NCI-H82 (cell line): ENCODE results near the gene CDHR2.
A peak's percentile ranks its signal among the peaks of the same experiment; 100 is the strongest.
"Not testable (repeated sequence)": the region's sequence is repeated elsewhere in the genome, so short reads cannot be mapped to it uniquely, and the experiment has no call there.

ENCODE experiments used
- DNase-seq: peaks from one replicate; lab custom pipeline; 2025; lab: John Stamatoyannopoulos, UW

The CDHR2 gene

DNA sequence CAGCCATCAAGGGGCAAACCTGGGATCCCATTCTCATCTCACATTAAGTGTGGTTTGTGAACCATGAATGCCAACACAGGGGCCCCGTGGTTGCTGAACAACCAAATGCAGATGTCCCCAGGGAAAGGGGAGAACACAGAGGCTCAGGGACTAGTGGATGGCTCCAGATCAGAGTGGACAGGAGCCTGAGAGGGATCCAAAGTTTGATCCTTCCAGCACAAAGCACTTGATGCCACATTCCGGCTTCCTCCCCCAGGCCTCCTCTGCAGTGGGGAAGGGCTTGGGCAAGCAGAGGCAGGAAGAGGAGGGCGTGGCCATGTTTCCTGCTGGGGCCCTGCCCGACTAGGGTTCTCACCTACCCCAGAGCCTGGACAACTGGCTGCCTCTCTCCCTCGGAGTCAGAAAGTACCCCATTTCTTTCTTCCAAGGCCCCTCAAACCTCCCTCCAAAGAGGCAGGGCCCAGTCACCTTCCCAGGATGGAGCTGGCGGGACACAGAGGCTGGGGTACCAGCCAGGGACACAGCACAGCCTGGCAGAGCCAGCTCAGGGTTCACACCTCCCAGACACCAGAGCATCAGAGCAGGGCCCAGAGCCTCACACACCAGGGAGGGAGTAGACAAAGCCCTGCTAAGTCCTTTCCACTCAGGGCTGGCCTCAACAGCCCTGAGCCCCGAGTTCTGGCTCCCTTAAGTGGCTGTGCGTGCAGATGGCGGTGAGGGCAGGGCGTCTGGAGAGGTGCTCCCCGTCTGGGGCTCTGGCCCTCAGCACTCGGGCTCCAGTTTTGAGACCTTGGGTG, 7.6 kb upstream of the CDHR2 start:
- DNase-seq: peak; percentile 55

DNA sequence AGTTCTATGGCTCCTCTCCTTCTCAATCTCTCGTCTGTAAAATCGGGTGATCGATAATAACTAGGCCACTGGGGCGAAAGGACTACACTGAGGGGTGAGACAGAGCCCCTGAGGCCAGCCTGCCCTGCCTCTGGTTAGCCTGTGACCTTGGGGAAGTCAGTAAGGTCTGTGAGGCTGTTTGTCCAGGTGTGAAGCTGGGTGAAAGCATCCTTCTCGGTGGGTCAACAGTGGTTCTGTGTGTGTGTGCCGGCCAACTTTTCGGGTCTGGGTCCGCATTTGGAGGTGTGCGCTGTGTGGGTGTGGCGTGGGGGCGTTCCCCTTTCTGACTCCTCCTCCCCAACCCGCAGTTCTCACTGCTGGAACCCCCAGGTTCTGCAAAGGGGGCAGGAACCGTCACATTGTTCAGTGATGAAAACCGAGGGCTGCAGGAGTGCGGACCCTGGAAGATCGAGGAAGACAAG, 7.0 kb upstream of the CDHR2 start:
- no peak for DNase-seq

DNA sequence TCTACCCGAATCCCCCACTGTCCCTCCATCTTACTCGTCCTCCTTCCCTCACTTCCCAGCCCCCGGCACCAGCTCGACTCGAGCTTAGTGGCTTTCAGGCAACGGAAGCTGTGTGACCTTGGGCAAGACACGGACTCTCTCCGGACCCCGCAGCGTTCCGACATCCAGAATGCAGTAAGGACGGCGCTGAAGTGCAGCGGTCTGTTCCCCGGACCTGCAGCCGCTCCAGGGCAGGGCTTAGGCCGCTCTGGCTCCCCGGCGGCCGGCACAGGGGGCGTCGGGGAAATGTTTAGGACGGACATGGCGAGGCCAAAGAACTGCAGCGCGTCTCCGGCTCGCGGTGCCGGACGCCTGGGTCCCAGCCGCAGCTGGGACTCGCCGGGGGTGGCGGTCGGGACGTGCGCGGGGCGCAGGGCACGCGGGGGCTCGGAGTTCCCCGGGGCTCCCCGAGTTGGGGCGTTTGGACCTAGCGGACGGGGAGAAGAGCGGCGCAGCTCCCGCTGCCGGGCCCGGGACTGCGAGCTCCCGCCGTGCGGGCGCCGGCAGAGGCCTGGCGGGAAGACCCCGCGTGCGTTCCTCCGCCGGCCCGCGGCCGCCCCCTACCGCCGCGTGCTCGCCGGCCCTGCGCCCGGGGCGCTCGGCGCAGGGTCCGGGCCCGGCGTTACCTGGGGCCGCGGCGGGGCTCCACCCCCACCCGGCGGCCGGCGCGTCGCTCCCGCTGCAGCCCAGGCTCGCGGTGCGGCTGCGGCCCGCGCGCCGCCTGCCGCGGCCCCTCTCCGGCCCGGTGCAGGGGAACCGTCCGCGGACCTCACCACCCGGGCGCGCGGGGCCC, 6.3 kb upstream of the CDHR2 start:
- DNase-seq: peak; percentile 56

DNA sequence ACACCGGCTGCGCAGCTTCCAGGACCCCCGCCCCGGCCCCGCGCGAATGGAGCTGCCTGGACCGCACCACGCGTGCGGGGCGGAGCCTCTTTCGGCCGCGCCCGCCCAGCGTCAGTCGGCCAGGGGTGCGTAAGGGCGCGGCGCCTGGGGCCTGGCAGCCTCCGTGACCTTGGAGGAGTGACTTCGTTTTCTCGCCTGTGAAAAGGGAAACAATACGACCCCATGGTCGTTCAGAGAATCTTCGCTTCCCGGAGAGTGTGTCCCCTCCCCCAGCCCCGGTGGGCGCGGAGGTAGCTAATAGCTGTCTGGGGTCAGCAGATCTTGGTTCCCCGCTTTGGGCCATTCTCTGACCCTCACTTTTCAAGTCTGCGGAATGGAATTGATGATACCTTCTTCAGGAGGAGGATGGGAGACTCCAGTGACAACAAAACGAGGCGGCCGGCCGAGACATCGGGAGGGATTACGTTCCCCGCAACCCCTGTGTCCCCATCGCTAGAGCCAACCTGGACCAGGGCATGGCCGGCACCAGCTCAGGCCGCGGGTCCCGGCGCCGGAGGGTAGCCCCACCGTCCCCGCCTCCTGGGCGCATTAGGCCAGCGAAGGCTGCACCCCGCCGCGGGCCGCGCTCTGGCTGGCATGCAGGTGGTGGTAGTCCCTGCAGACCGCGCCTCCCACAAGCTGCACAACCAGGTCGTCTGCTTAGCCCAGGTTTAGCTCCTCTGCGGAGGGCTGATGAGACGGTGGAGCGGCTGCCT, 5.5 kb upstream of the CDHR2 start:
- DNase-seq: peak; percentile 77

DNA sequence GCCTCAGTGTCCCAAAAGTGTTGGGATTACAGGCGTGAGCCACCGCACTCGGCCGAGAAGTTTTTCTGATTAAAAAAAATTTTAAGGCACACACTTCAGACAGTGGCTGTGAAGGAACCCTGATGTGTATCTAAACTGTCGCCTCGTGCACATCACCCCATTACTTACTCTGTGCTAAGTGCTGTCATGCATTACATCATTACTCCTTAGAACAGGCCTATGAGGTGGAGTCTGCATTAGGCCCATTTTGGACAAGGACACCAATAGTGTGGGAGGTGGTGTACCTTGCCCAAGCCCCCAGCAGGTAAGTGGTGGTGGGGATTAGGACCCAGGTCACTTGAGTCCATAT, 3.8 kb upstream of the CDHR2 start:
- no peak for DNase-seq

DNA sequence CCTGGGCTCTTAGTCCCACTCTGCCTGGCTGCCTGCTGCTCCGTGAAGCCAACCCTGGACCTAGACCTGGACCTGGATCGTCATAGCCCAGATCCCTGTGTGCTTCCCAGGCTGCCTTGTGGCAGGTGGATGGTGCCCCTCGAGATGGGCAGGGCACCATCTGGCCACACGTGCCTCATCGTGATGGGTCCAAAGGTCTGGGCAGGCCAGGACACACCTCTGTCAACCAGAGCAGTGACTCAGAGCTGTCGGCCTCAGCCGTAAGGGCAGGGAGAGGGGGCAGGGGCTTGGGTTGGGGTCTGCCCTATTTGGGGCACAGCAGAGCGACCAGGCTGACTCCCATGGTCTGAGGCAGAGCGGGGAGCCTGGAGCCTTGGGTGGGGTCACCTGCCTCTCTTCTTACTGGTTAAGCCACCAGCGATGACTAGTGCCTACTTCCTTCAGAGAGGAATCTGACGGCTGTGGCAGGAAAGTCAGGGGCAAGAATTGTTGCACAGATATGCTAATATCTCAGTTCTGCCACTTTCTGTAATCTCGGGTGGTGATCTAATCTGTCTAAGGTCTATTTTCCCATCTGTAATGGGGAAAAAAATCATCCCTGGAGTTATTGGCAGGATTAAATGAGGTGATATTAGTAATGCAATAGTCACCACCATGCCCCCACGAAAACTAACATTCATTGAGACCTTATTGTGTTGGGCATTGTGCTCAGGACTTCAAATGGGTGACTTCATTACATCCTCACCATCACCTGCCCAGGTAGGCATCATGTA, 3.2 kb upstream of the CDHR2 start:
- no peak for DNase-seq

DNA sequence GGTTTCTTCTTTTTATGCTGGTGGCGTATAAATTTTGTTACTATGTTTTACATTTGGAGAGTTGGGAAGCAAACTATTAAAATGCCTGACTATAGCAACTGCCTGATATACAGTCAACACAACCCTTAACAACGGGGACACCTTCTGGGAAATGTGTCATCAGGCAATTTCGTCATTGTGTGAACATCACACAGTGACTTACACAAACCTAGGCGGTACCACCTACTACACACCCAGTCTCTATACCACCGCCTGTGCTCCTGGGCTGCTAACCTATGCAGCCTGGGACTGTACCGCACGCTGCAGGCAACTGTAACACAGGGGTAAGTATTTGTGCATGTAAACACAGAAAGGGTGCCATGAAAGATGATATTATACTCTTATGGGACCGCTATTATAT, 1.3 kb upstream of the CDHR2 start:
- no peak for DNase-seq

DNA sequence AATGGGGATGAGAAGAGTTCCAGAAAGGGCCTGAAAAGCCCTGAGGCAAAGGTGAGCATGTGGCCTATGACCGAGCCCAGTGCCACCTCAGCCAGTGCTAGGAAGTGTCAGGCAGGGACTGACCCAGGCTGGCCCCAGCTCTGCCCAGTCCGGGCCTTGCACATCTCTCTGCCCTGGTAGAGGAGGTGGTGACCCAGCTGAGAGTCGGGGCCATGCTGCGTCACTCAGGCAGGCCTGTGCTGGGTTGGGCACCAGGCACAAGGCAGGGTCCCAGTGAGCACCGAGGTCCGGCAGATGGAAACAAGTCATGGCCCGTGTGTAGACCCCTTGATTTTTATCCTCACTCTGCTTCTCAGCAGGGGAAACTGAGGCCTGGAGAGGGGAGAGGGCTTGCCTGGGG, 729 bp downstream of the CDHR2 start:
- no peak for DNase-seq

DNA sequence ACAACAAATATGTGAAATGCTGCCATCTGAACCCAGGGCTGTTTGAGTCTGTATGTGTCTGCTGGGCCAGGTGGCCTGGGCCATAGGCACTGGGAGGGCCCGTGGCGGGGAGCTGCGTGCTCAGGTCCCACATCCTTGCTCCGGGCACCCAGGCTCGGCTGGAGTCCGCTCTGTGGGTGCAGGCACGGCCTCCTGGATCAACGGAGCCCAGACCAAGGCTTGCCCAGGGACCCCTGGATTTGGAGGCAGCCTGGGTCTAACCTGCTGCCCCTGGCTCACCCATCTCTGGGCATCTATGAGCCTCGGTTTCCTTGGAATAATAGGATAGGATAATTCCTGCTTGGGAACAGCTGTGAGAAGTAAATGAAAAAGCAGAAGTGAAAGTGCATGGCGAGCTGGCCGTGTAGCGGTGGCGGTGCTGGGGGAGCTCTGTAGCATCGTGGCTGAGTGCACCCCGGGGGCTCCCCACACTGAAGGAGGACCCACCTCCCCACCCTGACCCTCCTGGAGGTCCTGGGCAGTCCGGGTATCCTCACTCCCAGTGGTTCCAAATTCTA, 1.2 kb downstream of the CDHR2 start:
- no peak for DNase-seq

DNA sequence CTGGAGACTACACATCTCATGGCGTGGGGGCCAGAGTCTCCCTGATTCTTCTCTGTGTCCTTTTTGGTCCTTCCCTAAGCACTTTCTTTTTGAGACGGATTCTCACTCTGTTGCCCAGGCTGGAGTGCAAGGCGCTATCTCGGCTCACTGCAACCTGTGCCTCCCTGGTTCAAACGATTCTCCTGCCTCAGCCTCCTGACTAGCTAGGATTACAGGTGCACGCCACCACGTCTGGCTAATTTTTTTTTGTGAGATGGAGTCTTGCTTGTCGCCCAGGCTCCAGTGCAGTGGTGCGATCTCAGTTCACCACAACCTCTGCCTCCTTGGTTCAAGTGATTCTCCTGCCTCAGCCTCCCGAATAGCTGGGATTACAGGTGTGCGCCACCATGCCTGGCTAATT, 1.8 kb downstream of the CDHR2 start:
- DNase-seq: not testable (repeated sequence)

DNA sequence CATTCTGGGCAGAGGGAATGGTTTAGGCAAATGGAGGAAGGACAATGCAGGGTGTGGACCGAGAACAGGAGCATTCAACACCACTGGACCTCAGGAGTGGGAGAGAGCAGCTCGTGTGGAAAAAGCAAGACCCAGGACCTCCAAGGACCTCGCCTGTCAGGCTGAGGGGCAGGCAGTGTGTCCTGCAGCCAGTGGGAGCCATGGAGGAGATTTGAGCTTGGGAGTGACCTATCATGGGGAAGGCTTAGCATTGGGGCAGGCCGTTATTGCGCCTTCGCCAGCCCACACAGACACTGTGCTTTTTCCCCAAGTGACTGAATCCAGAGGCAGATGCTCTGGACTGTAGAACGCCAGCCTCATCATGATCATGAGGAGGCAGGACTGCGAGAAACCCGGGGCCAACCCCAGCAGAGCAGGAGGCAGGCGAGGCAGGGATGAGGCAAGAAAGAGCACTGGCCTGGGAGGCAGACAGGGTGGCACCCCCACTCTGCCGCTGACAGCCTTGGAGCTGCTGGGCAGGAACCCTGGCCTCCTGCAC, 3.3 kb downstream of the CDHR2 start:
- no peak for DNase-seq

DNA sequence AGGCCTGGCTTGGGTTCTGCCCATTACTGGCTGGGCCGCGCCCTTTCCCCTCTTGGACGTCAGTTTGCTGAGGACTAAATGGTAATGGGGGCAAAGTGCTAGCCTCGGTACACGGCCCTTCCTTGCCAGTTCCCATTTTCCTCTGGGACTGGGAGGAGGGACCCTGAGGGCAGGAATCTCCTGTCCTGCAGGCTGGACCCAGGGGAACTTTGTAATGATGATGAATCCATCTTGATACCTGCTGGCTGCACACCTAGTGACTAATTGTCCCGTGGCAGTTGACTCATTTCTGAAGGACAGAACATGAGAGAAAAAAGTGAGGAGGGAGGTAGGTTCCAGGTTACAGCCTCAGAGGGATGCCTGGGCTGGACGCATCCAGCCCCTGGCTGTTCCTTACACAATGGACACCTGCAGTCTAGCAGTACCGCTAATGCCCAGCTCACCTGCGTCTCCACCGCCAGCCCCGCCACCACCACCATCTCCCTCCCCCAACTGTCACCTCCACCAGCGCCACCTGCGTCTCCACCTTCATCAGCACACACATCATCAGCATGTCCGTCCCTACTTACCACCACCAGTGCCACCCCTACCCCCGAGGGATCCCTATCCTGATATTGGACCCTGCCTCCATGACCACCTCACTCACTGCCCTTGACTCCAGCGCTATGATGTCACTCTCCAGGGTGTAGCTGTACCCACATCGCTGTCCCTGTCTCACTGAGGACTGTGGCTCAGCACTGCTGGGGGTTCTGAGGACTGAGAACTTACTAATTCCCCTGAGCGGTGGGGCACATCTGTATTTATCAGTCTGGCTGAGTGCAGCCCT, 4.3 kb downstream of the CDHR2 start:
- DNase-seq: peak; percentile 22

DNA sequence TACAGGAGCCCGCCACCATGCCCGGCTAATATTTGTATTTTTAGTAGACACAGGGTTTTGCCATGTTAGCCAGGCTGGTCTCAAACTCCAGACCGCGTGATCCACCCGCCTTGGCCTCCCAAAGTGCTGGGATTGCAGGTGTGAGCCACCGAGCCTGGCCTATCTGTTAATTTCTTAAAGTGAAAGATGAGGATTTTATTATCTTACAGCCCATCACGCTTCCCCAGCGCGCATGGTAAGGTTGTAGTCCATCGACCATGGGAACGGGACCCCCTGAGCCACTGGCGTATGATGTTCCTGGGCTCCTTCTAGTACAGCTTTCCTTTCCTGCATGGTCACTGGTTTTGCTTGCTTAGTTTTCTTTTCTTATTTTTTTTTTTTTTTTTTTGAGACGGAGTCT, 8.7 kb downstream of the CDHR2 start:
- DNase-seq: no peak

DNA sequence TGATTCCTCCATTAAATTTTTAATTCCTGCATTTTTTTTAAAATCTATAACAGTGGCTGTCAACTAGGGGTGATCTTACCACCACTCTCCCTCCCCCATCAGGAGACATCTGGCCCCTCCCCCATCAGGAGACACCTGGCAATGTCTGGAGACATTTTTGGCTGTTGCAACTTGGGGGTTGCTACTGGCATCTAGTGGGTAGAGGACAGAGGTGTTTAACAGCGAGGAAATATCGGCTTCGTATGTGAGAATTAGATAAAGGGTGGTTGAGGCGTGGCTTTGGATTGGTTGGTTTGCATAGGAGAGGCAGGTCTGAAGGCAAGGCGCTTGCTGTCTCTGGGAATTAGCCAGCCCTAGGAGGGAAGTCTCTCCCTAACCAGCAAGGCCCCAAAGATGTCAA, 10.5 kb downstream of the CDHR2 start:
- DNase-seq: peak; percentile 18

DNA sequence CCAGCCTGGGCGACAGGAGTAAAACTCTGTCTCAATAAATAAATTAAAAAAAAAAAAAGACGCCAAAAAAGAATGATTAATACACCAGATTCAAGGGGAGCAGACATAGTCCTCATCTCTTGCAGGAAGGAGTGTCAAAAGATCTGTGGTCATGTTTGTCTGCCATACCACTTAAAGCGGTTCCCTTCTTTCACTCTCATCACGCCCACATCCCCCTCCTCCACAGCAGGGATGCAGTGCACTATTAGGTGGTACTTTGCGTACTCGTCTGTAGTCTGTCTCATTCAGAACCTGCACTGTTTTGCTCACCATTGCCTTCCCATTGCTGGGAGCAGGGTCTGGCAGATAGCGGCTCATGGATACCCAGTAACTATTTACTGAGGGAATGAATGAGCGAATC, 11.2 kb downstream of the CDHR2 start:
- no peak for DNase-seq

DNA sequence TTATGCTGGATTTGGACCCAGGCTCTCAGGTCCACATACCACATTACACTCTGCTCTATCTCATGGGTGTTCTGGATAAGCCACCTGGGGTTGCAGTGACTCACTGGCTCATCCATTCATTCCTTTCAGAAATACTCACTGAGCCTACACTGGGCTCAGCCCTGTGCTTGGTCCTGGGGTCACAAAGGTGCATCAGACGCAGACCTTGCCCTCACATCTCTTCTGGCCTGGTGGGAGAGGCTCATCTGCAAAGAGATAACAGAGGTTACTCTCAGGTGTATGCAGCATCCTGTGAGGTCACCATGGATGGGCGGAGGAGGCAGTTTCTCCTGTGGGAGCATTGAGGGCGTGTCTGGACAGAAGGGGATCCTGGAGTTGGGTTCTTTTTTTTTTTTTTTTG, 12.1 kb downstream of the CDHR2 start:
- DNase-seq: no peak

DNA sequence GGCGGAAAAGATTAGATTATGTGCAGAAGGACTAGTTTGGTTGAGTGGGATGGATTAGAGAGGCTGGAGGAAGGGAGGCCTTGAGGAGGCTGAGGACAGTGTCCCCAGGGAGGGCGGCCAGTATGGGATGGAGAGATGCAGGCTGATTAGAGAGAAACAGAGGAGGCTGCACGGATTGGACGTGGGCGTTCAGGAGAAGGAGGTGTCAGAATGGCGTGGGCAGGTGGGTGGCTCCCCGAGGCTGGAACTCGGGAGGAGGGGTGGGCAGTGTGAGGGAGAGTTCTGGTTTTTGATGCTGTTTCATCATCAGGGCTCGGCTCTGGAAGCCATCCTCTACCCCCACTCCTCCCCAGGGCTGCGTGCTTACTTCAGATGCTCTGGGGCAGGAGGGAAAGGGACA, 13.0 kb downstream of the CDHR2 start:
- DNase-seq: no peak

DNA sequence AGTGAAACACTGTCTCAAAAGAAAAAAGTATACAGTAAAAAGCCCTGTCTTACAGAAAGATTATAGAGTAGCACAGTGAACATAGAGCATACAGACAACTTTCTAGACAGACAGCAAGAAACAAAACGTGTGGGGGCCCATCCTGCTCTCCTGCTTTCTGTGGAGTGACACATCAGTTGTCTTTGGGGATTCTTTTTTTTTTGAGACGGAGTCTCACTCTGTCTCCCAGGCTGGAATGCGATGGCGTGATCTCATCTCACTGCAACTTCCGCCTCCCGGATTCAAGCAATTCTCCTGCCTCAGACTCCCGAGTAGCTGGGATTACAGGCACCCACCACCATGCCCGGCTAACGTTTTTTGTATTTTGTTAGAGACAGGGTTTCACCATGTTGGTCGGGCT, 14.9 kb downstream of the CDHR2 start:
- no peak for DNase-seq

DNA sequence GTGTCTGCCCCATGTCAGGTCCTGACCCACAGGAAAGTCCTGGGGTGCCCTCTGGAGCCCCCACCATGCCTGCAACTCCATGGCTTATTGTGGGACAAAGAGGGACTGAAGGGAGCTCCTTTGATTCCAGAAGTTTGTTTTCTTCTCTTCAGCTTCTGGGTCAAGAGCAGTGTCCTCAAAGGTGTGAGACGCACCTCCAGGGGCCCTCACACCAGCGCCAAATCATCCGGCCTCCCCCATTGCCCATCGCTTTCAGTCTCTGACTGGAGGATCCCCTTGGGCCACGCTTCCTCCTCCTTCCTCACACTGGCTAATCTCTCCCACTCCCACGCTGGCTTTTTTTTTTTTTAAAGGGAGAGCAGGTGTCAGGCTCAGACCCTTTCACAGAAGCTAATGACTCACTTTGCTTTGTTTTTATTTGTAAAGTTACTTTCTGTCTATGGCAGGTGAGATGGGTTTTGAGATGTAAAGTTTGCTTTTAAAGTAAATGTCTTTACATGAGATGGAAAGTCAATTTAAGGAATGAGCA, 16.7 kb downstream of the CDHR2 start:
- no peak for DNase-seq

DNA sequence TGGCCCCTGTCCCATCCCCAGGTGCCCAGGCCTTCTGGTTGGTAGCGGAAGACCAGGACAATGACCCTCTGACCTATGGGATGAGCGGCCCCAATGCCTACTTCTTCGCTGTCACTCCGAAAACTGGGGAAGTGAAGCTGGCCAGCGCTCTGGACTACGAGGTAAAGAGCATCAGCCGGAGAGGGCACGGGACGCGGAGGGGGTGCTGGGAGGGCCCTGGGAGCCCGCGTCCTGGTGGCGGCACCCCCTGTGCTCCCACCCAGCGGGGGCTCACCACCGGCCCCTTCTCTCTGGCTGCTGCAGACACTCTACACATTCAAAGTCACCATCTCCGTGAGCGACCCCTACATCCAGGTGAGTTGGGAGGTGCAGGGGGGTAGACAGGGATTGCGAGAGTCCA, 19.5 kb downstream of the CDHR2 start:
- no peak for DNase-seq
